Stimulated activated CD4-positive, alpha-beta T cell treated with anti-CD3 and anti-CD28 coated beads, Interleukin-15, amount 100 ng/mL, for 1 hour (primary cell): ENCODE results near the gene GPR162.
"Not testable (repeated sequence)": the region's sequence is repeated elsewhere in the genome, so short reads cannot be mapped to it uniquely, and the experiment has no call there.

ENCODE experiments used
- DNase-seq, 2 donors: peaks; one replicate each; pipeline ENCODE4 v3.0.0-alpha.2; 2020; ENCODE audit warnings: low read depth in 1 of 2, low spot score in 1 of 2

Gene GPR162

GRCh38 chr12:6872073-6873048 is 50.7 kb downstream of the GPR162 start:
- DNase-seq = peak; percentile 77 to 81

- peak; percentile 98 to 100 for DNase-seq
Observed at GRCh38 chr12:6873094-6874014, 51.7 kb downstream of the GPR162 start, which contains the start of gene SPSB2. Gene SPSB2 (minus strand): TSS chr12:6873303. CDS start chr12:6872901, 402 bp downstream.

- DNase-seq = not testable (repeated sequence)
Observed at GRCh38 chr12:6874015-6874368, 52.4 kb downstream of the GPR162 start.
